BJ (cell line): ENCODE data around the gene HDC. TPM values are rescaled to one million over a fixed set of nuclear protein-coding genes. Genes with fewer than 3 reads are reported as not detected.

Experiments
- CTCF ChIA-PET: fragments of 350-600 bp; formaldehyde crosslinking; extraction: SDS; loops from one replicate; lab custom pipeline; 2021; ENCODE audit warnings: antibody characterized with exemption, inconsistent platforms; lab: Yijun Ruan, JAX
- POLR2A ChIA-PET: fragments of 300-600 bp; sonication (Branson Sonifier 250); formaldehyde crosslinking; extraction: SDS; loops from one replicate; lab custom pipeline; 2021; ENCODE audit warnings: antibody characterized with exemption; lab: Charles Lee
- DNase-seq: peaks from one replicate; pipeline ENCODE4 v3.0.0-alpha.2; 2011; ENCODE audit warnings: low read depth
- H3K27me3 ChIP-seq: 2 replicates; pipeline ENCODE4 v1.6.0; 2011; ENCODE audit warnings: low read length; ENCODE audit not compliant: control insufficient read depth, insufficient read depth
- H3K36me3 ChIP-seq: 2 replicates; pipeline ENCODE4 v1.5.1; 2011; ENCODE audit warnings: low read length; ENCODE audit not compliant: control insufficient read depth, insufficient read depth
- H3K4me3 ChIP-seq: 2 replicates; pipeline ENCODE4 v1.5.1; 2011; ENCODE audit warnings: low read depth, mild to moderate bottlenecking, control low read depth, low read length
- CTCF ChIP-seq: IDR thresholded peaks from 2 replicates; pipeline ENCODE4 v1.5.1; 2011; ENCODE audit warnings: low read depth, mild to moderate bottlenecking, control low read depth, inconsistent platforms, low read length, moderate library complexity; ENCODE audit not compliant: insufficient read depth
- polyA plus RNA-seq: library from polyadenylated mRNA; depleted of rRNA; stranded (reverse); fragments of >200 nt; gene quantifications from 2 replicates; pipeline ENCODE4 v1.2.3, GENCODE V29; 2011

HDC gene
- polyA plus RNA-seq, 1 experiment, result not detected

DNA sequence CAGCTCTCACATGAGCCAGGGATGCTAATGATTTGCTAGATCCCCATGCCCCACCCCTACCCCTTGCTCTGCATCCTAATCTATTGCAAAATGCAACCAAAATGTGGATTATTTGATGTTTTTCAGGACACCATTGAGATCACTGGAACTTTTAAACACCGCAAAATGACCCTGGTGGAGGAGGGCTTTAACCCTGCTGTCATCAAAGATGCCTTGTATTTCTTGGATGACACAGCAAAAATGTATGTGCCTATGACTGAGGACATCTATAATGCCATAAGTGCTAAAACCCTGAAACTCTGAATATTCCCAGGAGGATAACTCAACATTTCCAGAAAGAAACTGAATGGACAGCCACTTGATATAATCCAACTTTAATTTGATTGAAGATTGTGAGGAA, 29.7 kb downstream of the HDC start:
- ChIA-PET POLR2A (no interaction called here), CTCF (no interaction called here)
- TF ChIP-seq CTCF, result no peak
- no peak overlapping the region for H3K4me3 ChIP-seq
- no peak for DNase-seq
- no peaks in the 10 kb centered on the region for H3K36me3 ChIP-seq
- H3K27me3 ChIP-seq, result no peaks in the 10 kb centered on the region

DNA sequence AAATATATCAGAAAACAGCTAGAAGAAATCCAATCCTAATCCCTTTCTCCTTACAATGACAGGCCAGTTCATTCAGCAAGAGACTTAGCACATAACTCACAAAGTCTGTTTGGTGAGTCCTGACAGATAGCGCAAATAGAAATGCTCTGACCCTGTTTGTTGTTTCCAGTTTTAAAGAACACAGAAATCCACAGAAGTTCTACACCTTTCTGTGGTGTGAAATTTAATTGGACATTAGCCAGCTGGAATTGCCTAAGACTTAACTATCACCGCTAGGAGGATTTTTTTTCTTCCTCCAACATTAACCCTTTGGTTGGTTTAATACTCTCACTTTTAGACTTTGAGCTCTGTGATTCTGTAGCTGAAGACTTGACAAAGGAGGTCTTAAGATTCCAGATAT, 30.8 kb downstream of the HDC start:
- Histone ChIP-seq H3K36me3 (no peaks in the 10 kb centered on the region), H3K4me3 (no peak overlapping the region), H3K27me3 (no peaks in the 10 kb centered on the region)
- no peak for TF ChIP-seq CTCF
- CTCF ChIA-PET, result no interaction called here
- POLR2A ChIA-PET, result no interaction called here
- no peak for DNase-seq

- ChIA-PET CTCF (interaction anchor here (1.3 kb wide), 1 partner anchor 8 kb away, joined by 4 read pairs; no protein-coding TSS in a partner anchor), POLR2A (no interaction called here)
- Histone ChIP-seq H3K27me3 (no peaks in the 10 kb centered on the region), H3K36me3 (no peaks in the 10 kb centered on the region), H3K4me3 (no peak overlapping the region)
- no peak for DNase-seq
- no peak for TF ChIP-seq CTCF
These were observed 32.3 kb downstream of the HDC start for GRCh38 chr15:50233192-50233736.

GRCh38 chr15:50232791-50233190, 32.7 kb downstream of the HDC start:
- Histone ChIP-seq H3K4me3 (no peak overlapping the region), H3K27me3 (no peaks in the 10 kb centered on the region), H3K36me3 (no peaks in the 10 kb centered on the region)
- CTCF ChIA-PET, result interaction anchor here (1.3 kb wide), 1 partner anchor 9 kb away, joined by 4 read pairs; no protein-coding TSS in a partner anchor
- POLR2A ChIA-PET, result no interaction called here
- no peak for TF ChIP-seq CTCF
- DNase-seq, result no peak

GRCh38 chr15:50231761-50232160, 33.8 kb downstream of the HDC start:
- POLR2A ChIA-PET, result no interaction called here
- Histone ChIP-seq H3K4me3 (no peak overlapping the region), H3K36me3 (no peaks in the 10 kb centered on the region), H3K27me3 (no peaks in the 10 kb centered on the region)
- DNase-seq, result no peak
- TF ChIP-seq CTCF, result no peak
- CTCF ChIA-PET, result interaction anchor here (0.7 kb wide), 1 partner anchor 10 kb away, joined by 3 read pairs; no protein-coding TSS in a partner anchor
